Neural cell (in vitro differentiated cells): Measurements from ENCODE around the gene LMCD1. TPM values are rescaled to one million over a fixed set of nuclear protein-coding genes. Genes with fewer than 3 reads are reported as not detected.

Experiments
- H2AFZ ChIP-seq: fragments of 200-600, 300-800 bp; sonication (generic), shearing (Covaris generic); 2 replicates; pipeline ENCODE4 v1.6.0; 2014; ENCODE audit warnings: low read depth, mild to moderate bottlenecking, antibody characterized with exemption, low read length, moderate library complexity
- H3F3A ChIP-seq: fragments of 200-600 bp; shearing (Covaris generic); 2 replicates; pipeline ENCODE4 v1.6.1; 2016; ENCODE audit warnings: mild to moderate bottlenecking, moderate library complexity, mixed read lengths, antibody characterized with exemption, low read length; ENCODE audit not compliant: insufficient read depth, poor library complexity, severe bottlenecking
- H3K27ac ChIP-seq: fragments of 200-600, 300-800 bp; sonication (generic), shearing (Covaris generic); 2 replicates; pipeline ENCODE4 v1.5.1; 2014; ENCODE audit warnings: mild to moderate bottlenecking, low read length, moderate library complexity
- H3K27me3 ChIP-seq: fragments of 300-800, 200-600 bp; sonication (generic), shearing (Covaris generic); 2 replicates; pipeline ENCODE4 v1.6.0; 2014; ENCODE audit warnings: mild to moderate bottlenecking, low read depth, low read length, moderate library complexity; ENCODE audit not compliant: insufficient read depth
- H3K36me3 ChIP-seq: fragments of 300-800, 200-600 bp; sonication (generic), shearing (Covaris generic); 2 replicates; pipeline ENCODE4 v1.5.1; 2014; ENCODE audit warnings: mild to moderate bottlenecking, antibody characterized with exemption, low read length, moderate library complexity; ENCODE audit not compliant: insufficient read depth
- H3K4me2 ChIP-seq: fragments of 300-800, 200-600 bp; sonication (generic), shearing (Covaris generic); 2 replicates; pipeline ENCODE4 v1.6.0; 2014; ENCODE audit warnings: mild to moderate bottlenecking, low read length
- H3K4me3 ChIP-seq: fragments of 300-800, 200-600 bp; sonication (generic), shearing (Covaris generic); 2 replicates; pipeline ENCODE4 v1.5.1; 2014; ENCODE audit warnings: mild to moderate bottlenecking, low read length, moderate library complexity
- H3K79me2 ChIP-seq: fragments of 200-600 bp; shearing (Covaris generic); replicated peaks from 2 replicates; pipeline ENCODE4 v1.6.0; 2014; ENCODE audit warnings: mild to moderate bottlenecking, low read length, moderate library complexity; ENCODE audit not compliant: insufficient read depth
- H3K9ac ChIP-seq: fragments of 300-800, 200-600 bp; sonication (generic), shearing (Covaris generic); 2 replicates; pipeline ENCODE4 v1.6.1; 2016; ENCODE audit warnings: mild to moderate bottlenecking, low read length, mixed read lengths
- H3K9me2 ChIP-seq: fragments of 200-600 bp; shearing (Covaris generic); 2 replicates; pipeline ENCODE4 v1.6.1; 2016; ENCODE audit warnings: mild to moderate bottlenecking, low read length, mixed read lengths; ENCODE audit not compliant: insufficient read depth
- H3K9me3 ChIP-seq: fragments of 200-600, 300-800 bp; sonication (generic), shearing (Covaris generic); 2 replicates; pipeline ENCODE4 v1.6.1; 2016; ENCODE audit warnings: mild to moderate bottlenecking, mixed run types, low read length, moderate library complexity, mixed read lengths
- H4K20me1 ChIP-seq: fragments of 200-600 bp; shearing (Covaris generic); 2 replicates; pipeline ENCODE4 v1.6.1; 2016; ENCODE audit warnings: mild to moderate bottlenecking, mixed run types; ENCODE audit not compliant: insufficient read depth
- CTCF ChIP-seq: fragments of 450-650 bp; IDR thresholded peaks from 2 replicates; pipeline ENCODE4 v1.5.1; 2014; ENCODE audit warnings: antibody characterized with exemption, mild to moderate bottlenecking, moderate library complexity; ENCODE audit not compliant: poor library complexity, severe bottlenecking
- EP300 ChIP-seq: fragments of 450-650 bp; conservative IDR thresholded peaks from 2 replicates; pipeline ENCODE4 v1.6.1; 2014; ENCODE audit warnings: antibody characterized with exemption, mild to moderate bottlenecking, moderate library complexity; ENCODE audit not compliant: poor library complexity, severe bottlenecking
- EZH2 ChIP-seq: fragments of 200-600, 300-800 bp; shearing (Covaris generic), sonication (generic); IDR thresholded peaks from 2 replicates; pipeline ENCODE4 v1.6.1; 2014; ENCODE audit warnings: antibody characterized with exemption, low read length, borderline replicate concordance, mild to moderate bottlenecking; ENCODE audit not compliant: insufficient read depth, poor library complexity, severe bottlenecking
- MXI1 ChIP-seq: fragments of 450-650 bp; conservative IDR thresholded peaks from 2 replicates; pipeline ENCODE4 v1.6.1; 2014; ENCODE audit warnings: antibody characterized with exemption, mild to moderate bottlenecking; ENCODE audit not compliant: poor library complexity, severe bottlenecking
- POLR2AphosphoS5 ChIP-seq: IDR thresholded peaks from 2 replicates; pipeline ENCODE4 v1.6.1; 2012
- RAD21 ChIP-seq: fragments of 450-650 bp; conservative IDR thresholded peaks from 2 replicates; pipeline ENCODE4 v1.6.1; 2014; ENCODE audit warnings: antibody characterized with exemption, mild to moderate bottlenecking, moderate library complexity
- REST ChIP-seq: IDR thresholded peaks from 2 replicates; pipeline ENCODE4 v1.6.1; 2012; ENCODE audit warnings: borderline replicate concordance
- SMC3 ChIP-seq: fragments of 450-650 bp; conservative IDR thresholded peaks from 2 replicates; pipeline ENCODE4 v1.6.1; 2014; ENCODE audit warnings: antibody characterized with exemption, mild to moderate bottlenecking, moderate library complexity; ENCODE audit not compliant: poor library complexity
- TAF1 ChIP-seq: IDR thresholded peaks from 2 replicates; pipeline ENCODE4 v1.6.1; 2012; ENCODE audit warnings: low read depth
- polyA plus RNA-seq: library from polyadenylated mRNA; depleted of rRNA; stranded (reverse); fragments of >200 nt; gene quantifications from 2 replicates; pipeline ENCODE4 v1.2.3, GENCODE V29; 2014

The LMCD1 gene
- polyA plus RNA-seq, 1 donor from 2014 or later, result 3.5 TPM

- Histone ChIP-seq H2AFZ (no peak overlapping the region), H3F3A (no peaks in the 10 kb centered on the region), H3K4me3 (no peak overlapping the region), H3K27ac (no peak overlapping the region), H4K20me1 (no peaks in the 10 kb centered on the region), H3K4me2 (no peak overlapping the region), H3K9me2 (no peaks in the 10 kb centered on the region), H3K36me3 (no peaks in the 10 kb centered on the region), H3K9me3 (no peaks in the 10 kb centered on the region), H3K9ac (no peak overlapping the region), H3K79me2 (no peaks in the 10 kb centered on the region), H3K27me3 (no peaks in the 10 kb centered on the region)
- TF ChIP-seq REST (no peak), POLR2AphosphoS5 (no peak)
These were observed 28.3 kb downstream of the LMCD1 start for GRCh38 chr3:8529738-8530525.

GRCh38 chr3:8530581-8530980 is 29.0 kb downstream of the LMCD1 start:
- Histone ChIP-seq H3K4me2 (no peak overlapping the region), H3K4me3 (no peak overlapping the region), H3K9me3 (no peaks in the 10 kb centered on the region), H3K9me2 (no peaks in the 10 kb centered on the region), H3K36me3 (no peaks in the 10 kb centered on the region), H3K9ac (no peak overlapping the region), H3K79me2 (no peaks in the 10 kb centered on the region), H3K27me3 (no peaks in the 10 kb centered on the region), H4K20me1 (no peaks in the 10 kb centered on the region), H3K27ac (no peak overlapping the region), H3F3A (no peaks in the 10 kb centered on the region), H2AFZ (no peak overlapping the region)
- TF ChIP-seq SMC3 (no peak), REST (no peak), MXI1 (no peak), CTCF (no peak), TAF1 (no peak), POLR2AphosphoS5 (no peak), EP300 (no peak), EZH2 (no peak), RAD21 (no peak)
